GM18517 (cell line): Measurements from ENCODE around the gene ADM.

Source experiments
- ATAC-seq: cut with Tn5 transposase; IDR thresholded peaks from one replicate; pipeline ENCODE4 v1.9.1; 2021; ENCODE audit warnings: mild to moderate bottlenecking, moderate library complexity; ENCODE audit not compliant: unreplicated experiment

Gene ADM

GRCh38 chr11:10289765-10290380 is 15.0 kb upstream of the ADM start:
- no peak for ATAC-seq

DNA sequence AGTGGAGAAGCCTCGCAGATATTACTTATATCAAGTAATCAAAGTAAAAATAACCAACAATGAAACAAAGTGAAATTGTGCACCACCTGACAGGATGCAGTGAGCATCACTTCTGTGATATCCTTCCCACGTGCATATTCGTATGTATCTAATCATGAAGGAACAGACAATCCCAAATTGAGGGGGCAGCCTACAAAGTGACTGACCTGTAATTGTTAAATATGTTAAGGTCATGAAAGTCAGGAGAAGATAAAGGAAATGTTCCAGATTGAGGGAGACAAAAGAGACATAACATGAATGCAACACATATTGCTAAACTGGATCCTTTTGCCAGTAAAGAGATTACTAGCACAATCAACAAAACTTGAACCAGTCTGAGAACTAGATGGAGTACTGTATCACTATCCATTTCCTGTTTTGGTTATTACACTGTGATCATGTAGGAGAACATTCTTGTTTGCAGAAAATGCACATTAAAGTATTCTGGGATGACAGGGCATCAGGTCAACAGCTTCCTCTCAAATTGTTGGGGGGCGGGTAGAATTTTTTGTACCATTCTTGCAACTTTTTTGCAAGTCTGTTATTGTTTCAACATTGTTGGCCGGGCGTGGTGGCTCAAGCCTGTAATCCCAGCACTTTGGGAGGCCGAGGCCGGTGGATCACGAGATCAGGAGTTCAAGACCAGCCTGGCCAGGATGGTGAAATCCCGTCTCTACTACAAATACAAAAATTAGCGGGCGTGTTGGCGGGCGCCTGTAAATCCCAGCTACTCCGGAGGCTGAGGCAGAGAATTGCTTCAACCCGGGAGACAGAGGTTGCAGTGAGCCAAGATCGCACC is 12.9 kb upstream of the ADM start:
- no peak for ATAC-seq

GRCh38 chr11:10293423-10294289 is 11.2 kb upstream of the ADM start, which contains the start of gene SBF2:
SBF2 (minus strand) TSS chr11:10294219; CDS start chr11:10294069, 150 bp downstream.
- ATAC-seq: peak; percentile 50

DNA sequence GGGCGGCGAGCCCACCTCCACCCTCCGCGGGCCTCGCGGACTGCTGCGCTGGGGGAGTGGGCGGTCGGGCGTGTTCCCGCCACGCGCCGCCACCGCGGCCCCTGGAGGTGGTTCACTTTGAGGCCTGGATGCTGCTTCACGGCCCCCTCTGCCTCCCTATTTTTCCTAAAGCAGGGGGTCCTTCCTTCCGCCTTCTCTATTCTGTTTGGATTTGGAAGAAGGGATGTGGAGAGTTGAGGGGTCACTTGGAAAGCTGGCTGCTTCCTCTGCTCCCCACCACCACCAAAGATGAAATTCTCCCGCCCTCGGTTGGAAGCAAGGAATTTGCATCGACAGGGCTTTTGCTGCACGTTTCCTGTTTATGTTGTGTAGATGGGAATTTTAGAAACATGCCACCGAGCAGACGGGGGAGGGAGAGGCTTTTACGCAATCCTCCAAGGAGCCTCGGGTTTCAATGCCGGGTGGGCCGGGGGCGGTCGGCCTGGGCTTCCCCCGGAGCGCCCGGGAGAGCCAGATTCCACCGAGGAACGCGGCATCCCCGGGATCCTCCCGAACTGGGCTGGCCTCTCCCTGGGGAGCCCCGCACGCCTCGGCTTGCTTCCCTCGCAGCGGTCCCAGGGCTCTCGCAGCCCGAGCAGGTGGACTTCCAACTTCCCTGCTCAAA is 10.5 kb upstream of the ADM start:
- ATAC-seq: no peak

DNA sequence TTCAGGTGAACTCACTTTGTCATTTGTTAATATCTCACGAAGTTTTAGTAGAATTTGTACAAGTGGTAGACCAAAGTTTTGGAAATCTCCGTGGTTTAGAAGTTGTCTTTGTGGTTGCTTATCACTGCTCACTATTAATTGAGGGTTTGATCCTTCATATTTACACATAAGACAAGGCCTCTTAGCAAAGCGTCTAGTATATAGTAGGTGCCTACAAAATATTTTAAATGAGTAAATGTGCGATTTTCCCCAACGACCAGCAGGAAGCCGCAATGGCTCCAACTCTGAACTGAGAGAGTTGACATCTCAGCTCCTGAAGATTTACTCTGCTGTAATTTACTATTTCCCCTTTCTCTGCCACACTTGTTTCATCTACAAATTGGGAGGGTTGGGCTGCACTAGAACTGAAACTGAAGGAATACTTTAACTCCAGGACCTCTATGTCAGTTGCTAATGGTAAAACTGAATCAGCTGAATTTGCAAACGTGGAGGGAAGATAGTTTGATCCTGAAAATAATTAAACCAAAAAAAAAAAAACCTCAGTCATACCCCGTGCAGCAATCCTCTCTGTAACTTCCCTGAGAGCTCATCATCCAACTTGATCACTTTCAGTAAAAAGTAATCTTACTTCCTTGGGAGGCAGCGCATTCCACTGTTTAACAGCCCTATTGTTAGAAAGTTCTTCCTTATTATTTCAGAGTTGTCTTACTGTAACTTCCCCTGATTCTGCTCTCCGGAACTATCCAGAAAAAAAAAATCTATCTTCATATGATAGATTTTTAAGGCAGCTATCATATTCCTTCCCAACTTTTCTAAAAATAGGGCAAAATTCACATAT is 9.6 kb upstream of the ADM start:
- no peak for ATAC-seq

- peak; percentile 91 for ATAC-seq
These were observed 6.5 kb upstream of the ADM start for GRCh38 chr11:10298342-10298741.

DNA sequence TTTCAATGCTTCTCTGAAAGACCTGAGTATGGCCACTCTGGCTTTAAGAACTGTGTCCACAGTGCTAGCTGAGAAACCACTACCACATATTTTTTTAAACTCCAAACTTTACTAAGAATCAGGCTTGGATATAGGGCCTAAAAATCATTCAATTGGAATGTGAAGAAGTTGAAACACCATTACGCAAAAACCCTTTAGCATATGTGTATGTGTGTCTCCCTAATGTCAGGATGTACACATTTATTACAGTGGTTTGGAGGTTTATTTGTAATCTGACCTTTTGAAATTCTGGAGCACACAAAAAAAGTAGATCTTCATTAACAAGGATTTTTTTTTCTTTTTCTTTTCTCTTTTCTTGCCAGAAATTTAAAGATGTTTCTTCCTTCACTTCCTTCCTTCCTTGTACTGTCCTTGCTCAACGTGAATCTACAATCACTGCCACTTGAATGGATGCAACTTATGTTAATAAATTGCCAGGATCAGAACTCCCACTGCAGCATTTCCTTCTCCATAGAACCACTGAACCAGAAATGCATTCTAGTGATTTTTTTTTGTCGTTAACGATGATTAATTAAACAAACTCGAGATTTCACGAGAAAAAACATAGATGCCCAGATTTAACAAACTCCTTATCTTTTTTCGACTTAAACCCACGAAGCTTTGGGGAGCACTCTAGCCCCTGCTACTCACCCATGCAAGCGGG is 3.1 kb upstream of the ADM start:
- no peak for ATAC-seq

GRCh38 chr11:10302359-10302743 is 2.5 kb upstream of the ADM start:
- no peak for ATAC-seq

DNA sequence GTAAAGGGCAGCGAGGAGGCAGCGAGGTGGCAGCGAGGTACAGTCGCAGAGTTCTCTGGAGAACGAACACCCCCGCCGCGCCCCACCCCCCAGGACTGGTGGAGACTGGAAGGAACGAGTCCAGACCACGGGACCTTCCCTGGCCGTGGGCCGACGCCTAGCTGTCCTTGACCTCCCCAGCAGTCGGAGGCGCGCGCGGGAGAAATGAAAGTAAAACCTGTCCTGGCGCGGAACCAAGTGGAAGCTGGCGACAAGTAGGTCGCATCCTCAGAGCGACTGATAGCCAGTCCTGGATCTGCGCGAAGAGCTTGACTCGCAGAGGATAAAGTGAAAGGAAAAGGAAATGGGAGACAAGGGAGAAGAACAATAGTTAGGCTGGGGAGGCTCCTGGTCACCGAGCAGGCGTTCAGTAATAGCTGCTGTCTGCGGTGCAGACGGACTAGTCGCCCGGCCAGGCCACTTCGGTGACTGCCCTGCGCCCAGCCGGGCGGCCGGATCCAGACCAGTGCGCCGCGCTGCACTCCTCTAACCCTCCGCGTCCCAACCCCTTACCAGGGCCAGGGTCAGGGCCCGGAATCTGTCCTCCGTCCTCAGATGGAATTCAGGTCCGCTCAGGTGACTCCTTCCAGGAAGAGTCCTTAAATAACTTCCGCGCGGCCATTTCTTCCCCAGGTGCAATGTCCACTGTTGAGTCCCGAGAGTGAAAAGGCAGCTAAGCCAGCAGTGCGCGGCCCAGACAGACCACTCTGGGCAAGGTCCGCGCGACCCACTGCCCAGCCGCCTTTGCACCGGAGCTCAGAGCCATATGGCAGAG is 1.9 kb upstream of the ADM start:
- no peak for ATAC-seq

DNA sequence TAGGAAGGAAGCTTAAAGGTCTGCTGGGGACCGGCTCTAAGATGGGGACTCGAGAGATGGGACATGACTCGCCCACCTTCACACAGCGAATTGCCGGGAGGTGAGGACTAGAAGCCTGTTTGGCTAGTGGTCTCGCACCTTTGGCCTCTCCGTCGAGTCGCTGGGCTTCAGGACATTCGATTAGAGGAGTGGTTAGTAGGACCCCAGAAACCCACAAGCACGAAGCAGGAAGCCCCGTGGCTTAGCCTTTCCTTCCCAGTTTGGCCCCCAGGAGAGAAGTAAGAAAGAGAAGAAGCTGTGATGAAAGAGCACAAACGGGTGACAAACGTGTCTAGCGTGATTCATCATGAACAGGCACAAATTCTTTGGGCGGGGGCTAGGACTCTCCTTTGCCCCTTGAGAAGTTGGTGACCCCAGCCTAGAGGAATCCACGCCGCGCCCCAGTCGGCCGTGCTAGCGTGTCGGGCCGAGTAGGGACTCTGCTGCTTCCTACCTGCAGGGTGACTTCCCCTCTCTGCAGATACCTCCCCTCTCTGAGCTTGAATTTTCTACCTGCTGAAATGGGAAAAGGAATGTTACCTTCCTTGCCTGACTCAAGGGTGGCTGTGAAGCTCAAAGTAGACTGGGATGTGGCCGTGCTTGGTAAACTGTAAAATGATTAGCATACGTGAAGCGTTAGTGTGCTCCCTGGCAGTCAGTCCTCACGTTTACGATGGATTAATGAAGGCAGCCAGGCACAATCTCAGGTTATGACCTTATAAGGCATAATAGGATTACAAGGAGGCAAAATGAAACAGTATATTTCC is 1.1 kb upstream of the ADM start:
- ATAC-seq: no peak

DNA sequence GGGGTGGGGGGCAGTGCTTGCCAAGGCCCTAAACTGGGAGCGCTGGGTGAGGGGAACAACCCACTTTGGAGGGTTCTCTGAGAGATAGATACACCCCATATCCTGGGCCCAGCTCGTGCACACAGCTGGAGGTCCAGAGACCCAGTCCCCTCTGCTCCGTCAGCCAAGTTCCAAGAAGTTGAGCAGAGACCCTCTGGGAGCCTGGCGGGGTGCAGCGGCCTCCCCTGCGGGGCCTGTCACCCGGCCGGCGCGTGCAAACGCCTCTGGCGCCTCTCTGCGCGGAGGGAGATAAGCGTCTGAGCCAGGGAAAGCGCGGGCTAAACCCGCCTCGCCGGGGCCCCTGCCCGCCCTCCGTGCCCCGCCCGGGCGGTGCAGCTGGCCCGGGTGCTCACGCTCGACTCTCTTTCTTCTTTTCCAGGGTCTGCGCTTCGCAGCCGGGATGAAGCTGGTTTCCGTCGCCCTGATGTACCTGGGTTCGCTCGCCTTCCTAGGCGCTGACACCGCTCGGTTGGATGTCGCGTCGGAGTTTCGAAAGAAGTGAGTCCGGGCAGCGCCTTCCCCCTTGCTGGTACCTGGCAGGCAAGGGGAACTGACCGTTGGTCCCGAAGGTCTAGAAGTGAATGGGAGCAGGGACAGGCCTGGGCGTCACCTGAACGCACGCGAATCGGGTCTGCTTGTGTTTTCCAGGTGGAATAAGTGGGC is 540 bp downstream of the ADM start:
- ATAC-seq: no peak

- ATAC-seq: no peak
These were observed 1.4 kb downstream of the ADM start for GRCh38 chr11:10305964-10306918.

- ATAC-seq: no peak
These were observed 2.1 kb downstream of the ADM start for GRCh38 chr11:10307022-10307399.

DNA sequence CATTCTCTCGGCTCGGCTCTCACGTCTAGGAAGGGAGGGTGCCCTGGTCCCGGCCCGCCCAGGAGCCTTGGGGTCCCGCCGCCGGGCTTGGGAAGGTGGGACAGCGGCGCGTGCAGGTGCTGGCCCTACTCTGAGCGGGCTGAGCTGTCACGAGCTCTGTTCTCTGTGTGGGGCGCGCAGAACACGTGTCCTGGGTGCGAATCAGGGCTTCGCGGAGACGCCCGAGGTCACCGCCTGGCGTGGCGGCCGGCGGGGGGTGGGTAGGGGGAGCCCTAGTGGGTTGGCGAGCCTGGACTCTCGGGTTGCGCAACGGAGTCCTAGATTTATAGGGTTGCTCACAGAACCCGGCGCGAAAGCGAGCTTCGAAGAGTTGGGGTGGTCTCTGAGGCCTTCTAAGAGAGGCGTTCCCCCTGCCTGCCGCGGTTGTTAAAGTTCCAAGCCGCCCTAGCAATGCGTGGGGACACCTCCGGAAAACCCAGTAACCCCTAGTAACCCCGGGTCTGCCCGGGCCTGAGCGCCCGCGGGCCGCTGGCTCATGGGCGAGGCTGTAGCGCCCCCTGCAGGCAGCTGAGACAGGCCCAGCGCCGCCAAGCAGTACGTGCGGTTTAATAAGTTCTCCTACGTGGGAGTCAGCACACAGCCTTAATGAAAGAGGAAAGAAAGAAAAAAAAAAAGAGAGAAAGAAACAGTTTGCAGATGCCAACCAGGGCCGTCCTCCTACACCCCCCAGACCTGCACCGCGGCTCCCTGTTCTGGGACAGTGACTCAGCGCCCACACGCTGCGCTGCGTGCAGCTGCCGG is 2.7 kb downstream of the ADM start:
- ATAC-seq: peak; percentile 59

DNA sequence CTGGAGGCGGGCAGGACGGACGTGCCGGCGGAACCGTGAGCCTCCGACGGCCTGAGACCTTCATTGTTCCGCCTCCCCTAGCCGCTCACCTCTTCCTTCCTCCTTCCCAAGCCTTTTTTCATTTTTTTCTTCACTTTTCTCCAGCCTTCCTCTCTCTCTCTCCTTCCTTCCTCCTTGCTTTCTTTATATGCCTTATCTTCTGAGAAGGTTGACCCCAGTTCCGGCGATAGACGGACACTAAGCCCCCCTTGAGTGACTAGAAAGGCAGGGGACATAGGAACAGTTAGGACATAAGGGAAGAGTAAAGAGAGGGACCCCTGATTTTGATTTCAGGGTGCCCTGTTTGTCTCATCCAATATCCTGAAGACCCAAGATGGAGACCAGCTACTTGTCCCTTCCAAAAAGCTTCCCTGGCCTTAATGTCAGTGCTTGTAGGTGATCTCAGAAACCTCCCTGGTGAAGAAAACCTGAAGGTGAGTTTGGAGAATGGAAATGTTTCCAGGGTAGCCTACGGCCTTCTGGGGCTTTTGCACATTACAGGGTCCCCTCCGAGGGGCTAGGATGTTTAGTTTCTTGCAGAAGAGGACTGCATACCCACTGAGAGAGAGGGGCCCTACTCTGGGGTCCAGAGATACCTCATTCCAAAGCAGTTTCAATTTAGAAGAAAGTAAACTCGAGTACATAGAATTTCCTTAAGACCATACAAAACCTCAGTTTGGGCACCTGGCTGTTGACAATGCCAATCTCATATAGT is 3.5 kb downstream of the ADM start:
- ATAC-seq: no peak
